Activated naive CD4-positive, alpha-beta T cell treated with anti-CD3 and anti-CD28 coated beads for 36 hours (primary cell): Measurements from ENCODE around the gene ITPRIPL1. TPM values are rescaled to one million over a fixed set of nuclear protein-coding genes. Genes with fewer than 3 reads are reported as not detected.

Source experiments
- CTCF ChIA-PET: fragments of 350-600 bp; sonication (Branson Sonifier 250); formaldehyde crosslinking; loops from one replicate; lab custom pipeline; 2021; ENCODE audit warnings: antibody characterized with exemption; lab: Charles Lee
- DNase-seq: peaks from one replicate; pipeline ENCODE4 v3.0.0-alpha.2; 2020
- H3K27ac Mint-ChIP-seq: one replicate; pipeline ENCODE4 v1.8.0; 2021; ENCODE audit warnings: mild to moderate bottlenecking, mixed read lengths
- H3K27me3 Mint-ChIP-seq: one replicate; pipeline ENCODE4 v1.8.0; 2021; ENCODE audit warnings: low read depth, mixed read lengths
- H3K36me3 Mint-ChIP-seq: one replicate; pipeline ENCODE4 v1.8.0; 2021; ENCODE audit warnings: low read depth, mixed read lengths
- H3K4me1 Mint-ChIP-seq: one replicate; pipeline ENCODE4 v1.8.0; 2021; ENCODE audit warnings: low read depth, mixed read lengths
- H3K4me3 Mint-ChIP-seq: one replicate; pipeline ENCODE4 v1.8.0; 2021; ENCODE audit warnings: mild to moderate bottlenecking, moderate library complexity, mixed read lengths
- H3K9me3 Mint-ChIP-seq: one replicate; pipeline ENCODE4 v1.8.0; 2021; ENCODE audit warnings: mixed read lengths
- intact Hi-C: fragments of 100-400 bp; cut with micrococcal nuclease; formaldehyde crosslinking; loops from one replicate; pipeline ENCODE4 v1.15.1; 2023
- total RNA-seq, 2 experiments: library from RNA; stranded (reverse); gene quantifications; one replicate each; pipeline ENCODE4 v1.2.3, GENCODE V29; 2021

The ITPRIPL1 gene
- total RNA-seq, 2 experiments from 2014 or later = 13.3 to 13.4 TPM

- Mint-ChIP-seq H3K9me3 (no peaks in the 10 kb centered on the region), H3K27ac (peak overlapping the region; percentile 87), H3K4me1 (peaks cover 56% of the 10 kb centered on the region), H3K4me3 (peak overlapping the region; percentile 95), H3K36me3 (peaks cover 37% of the 10 kb centered on the region), H3K27me3 (peaks cover 2% of the 10 kb centered on the region)
- CTCF ChIA-PET = interaction anchor here (0.6 to 1.3 kb wide), 4 partner anchors 9 to 264 kb away, joined by 3 read pairs; no protein-coding TSS in a partner anchor
- intact Hi-C loops = loop anchor here (1.0 to 2.0 kb wide), 2 partner anchors 9 to 183 kb away; partner anchors contain the start of gene NCAPH
- DNase-seq = peak; percentile 75
Observed at GRCh38 chr2:96325884-96326255, 753 bp downstream of the ITPRIPL1 start.

- CTCF ChIA-PET = interaction anchor here (1.0 to 1.1 kb wide), 2 partner anchors 9 to 182 kb away, joined by 3 read pairs; partner anchors contain the start of gene NCAPH
- intact Hi-C loops = no loop called here
- Mint-ChIP-seq H3K27ac (no peak overlapping the region), H3K4me3 (peak overlapping the region; percentile 95), H3K9me3 (no peaks in the 10 kb centered on the region), H3K36me3 (peaks cover 37% of the 10 kb centered on the region), H3K27me3 (peaks cover 2% of the 10 kb centered on the region), H3K4me1 (peaks cover 53% of the 10 kb centered on the region)
- DNase-seq = no peak
Observed at GRCh38 chr2:96326564-96326963, 1.4 kb downstream of the ITPRIPL1 start.

- Mint-ChIP-seq H3K4me3 (peak overlapping the region; percentile 10), H3K27me3 (no peaks in the 10 kb centered on the region), H3K27ac (no peak overlapping the region), H3K36me3 (peaks cover 37% of the 10 kb centered on the region), H3K4me1 (peaks cover 50% of the 10 kb centered on the region), H3K9me3 (no peaks in the 10 kb centered on the region)
- no peak for DNase-seq
- CTCF ChIA-PET = interaction anchor here (1.0 to 1.1 kb wide), 2 partner anchors 8 to 182 kb away, joined by 3 read pairs; partner anchors contain the start of gene NCAPH
- intact Hi-C loops = no loop called here
Observed at GRCh38 chr2:96326990-96327820, 2.1 kb downstream of the ITPRIPL1 start.

- peaks cover 46% of the 10 kb centered on the region for H3K4me1 Mint-ChIP-seq
- no peak overlapping the region for H3K27ac Mint-ChIP-seq
- CTCF ChIA-PET = no interaction called here
- DNase-seq = no peak
- H3K9me3 Mint-ChIP-seq = no peaks in the 10 kb centered on the region
- no peaks in the 10 kb centered on the region for H3K27me3 Mint-ChIP-seq
- no peak overlapping the region for H3K4me3 Mint-ChIP-seq
- peaks cover 39% of the 10 kb centered on the region for H3K36me3 Mint-ChIP-seq
- intact Hi-C loops = no loop called here
Observed at GRCh38 chr2:96329456-96329855, 4.3 kb downstream of the ITPRIPL1 start.

DNA sequence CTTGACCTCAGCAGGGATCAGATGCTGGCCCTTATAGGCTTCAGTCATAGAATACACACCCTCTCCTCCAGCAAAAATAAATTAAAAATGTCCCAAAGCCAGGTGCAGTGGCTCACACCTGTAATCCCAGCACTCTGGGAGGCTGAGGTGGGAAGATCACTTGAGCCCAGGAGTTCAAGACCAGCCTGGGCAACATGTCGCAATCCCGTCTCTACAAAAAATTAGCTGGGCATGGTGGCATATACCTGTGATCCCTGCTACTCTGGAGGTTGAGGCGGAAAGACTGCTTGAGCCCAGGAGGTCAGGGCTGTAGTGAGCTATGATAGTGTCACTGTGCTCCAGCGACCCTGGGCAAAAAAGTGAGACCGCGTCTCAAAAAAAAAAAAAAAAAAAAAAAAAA, 4.8 kb downstream of the ITPRIPL1 start:
- Mint-ChIP-seq H3K4me3 (no peak overlapping the region), H3K9me3 (no peaks in the 10 kb centered on the region), H3K36me3 (peaks cover 39% of the 10 kb centered on the region), H3K27me3 (no peaks in the 10 kb centered on the region), H3K27ac (no peak overlapping the region), H3K4me1 (peaks cover 46% of the 10 kb centered on the region)
- DNase-seq = no peak
- intact Hi-C loops = no loop called here
- CTCF ChIA-PET = no interaction called here

GRCh38 chr2:96330407-96330806, 5.3 kb downstream of the ITPRIPL1 start:
- H3K9me3 Mint-ChIP-seq = no peaks in the 10 kb centered on the region
- peak overlapping the region; percentile 13 for H3K27ac Mint-ChIP-seq
- H3K27me3 Mint-ChIP-seq = no peaks in the 10 kb centered on the region
- peaks cover 38% of the 10 kb centered on the region for H3K36me3 Mint-ChIP-seq
- peaks cover 47% of the 10 kb centered on the region for H3K4me1 Mint-ChIP-seq
- no peak for DNase-seq
- CTCF ChIA-PET = no interaction called here
- intact Hi-C loops = no loop called here
- H3K4me3 Mint-ChIP-seq = no peak overlapping the region

- peaks cover 37% of the 10 kb centered on the region for H3K4me1 Mint-ChIP-seq
- no peak overlapping the region for H3K27ac Mint-ChIP-seq
- CTCF ChIA-PET = interaction anchor here (0.7 to 0.8 kb wide), 4 partner anchors 16 to 95 kb away, joined by 3 to 5 read pairs (median 4); partner anchors contain the start of gene CIAO1
- peak overlapping the region; percentile 87 for H3K4me3 Mint-ChIP-seq
- no peaks in the 10 kb centered on the region for H3K9me3 Mint-ChIP-seq
- H3K27me3 Mint-ChIP-seq = no peaks in the 10 kb centered on the region
- peaks cover 24% of the 10 kb centered on the region for H3K36me3 Mint-ChIP-seq
- DNase-seq = no peak
- intact Hi-C loops = loop anchor here (2.0 kb wide), 2 partner anchors 13 to 67 kb away; partner anchors contain the start of gene CIAO1
Observed at GRCh38 chr2:96333708-96334107, 8.6 kb downstream of the ITPRIPL1 start.

DNA sequence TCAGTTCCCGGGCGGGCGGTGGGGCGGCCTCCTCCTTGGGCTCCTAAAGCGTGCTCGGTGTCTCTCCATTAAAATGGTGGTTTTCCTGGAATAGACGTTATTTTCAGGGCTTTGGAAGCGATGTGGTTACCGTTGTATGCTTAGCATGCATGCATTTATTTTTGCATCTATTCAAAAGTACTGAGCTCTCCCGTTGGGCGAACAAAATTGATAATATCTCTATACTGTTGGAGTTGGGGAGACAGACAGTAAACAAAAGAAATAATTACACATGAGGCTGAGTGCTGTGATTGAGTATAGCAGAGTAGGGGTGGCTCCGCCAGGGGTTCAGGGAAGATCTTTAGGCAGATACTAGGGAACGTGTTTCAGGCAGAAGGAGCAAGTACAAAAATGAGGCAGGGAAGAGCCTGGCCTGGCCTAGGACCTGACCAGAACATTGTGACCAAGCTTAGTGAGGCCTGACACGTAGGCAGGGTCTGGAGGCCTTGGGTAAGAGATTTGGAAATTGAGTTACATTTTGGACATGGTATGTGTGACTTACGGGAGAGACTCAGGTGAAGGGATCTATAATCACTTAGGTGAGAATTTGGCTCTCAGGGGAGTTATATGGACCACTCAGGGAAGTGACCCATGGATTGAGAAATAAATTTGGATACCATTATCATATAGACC, 11.1 kb downstream of the ITPRIPL1 start:
- no peak for DNase-seq
- H3K4me1 Mint-ChIP-seq = peaks cover 51% of the 10 kb centered on the region

DNA sequence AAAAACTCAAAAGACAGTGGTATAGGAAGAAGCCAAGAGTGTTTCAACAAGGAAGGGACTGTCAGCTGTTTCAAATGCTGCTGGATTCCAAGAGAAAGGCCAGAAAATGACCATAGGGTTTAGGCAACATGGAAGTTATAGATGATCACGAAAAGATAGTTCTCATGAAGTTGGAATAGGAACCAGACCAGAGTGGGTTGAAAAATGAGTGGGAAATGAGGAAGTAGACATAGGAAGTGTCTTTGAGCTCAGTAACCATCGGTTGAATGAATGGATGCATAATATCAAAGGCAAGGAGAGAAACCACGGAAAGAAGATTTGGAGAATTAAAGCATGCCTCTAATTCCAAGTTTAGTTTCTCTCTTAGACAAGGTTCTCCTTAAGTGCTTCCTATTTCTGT, 11.8 kb downstream of the ITPRIPL1 start:
- CTCF ChIA-PET = interaction anchor here (1.3 kb wide), 1 partner anchor 32 kb away, joined by 3 read pairs; the partner anchor contains the start of gene SNRNP200
- intact Hi-C loops = loop anchor here (2.0 to 5.0 kb wide), 3 partner anchors 150 to 425 kb away; partner anchors contain the start of genes CNNM4 and DUSP2

More for the DNA sequence above, 11.1 kb downstream of the ITPRIPL1 start:
- Mint-ChIP-seq H3K36me3 (peaks cover 29% of the 10 kb centered on the region), H3K9me3 (no peaks in the 10 kb centered on the region), H3K4me3 (peak overlapping the region; percentile 87), H3K27me3 (no peaks in the 10 kb centered on the region), H3K27ac (peak overlapping the region; percentile 72)
- CTCF ChIA-PET = interaction anchor here (1.4 kb wide), 1 partner anchor 71 kb away, joined by 3 read pairs; no protein-coding TSS in a partner anchor
- intact Hi-C loops = loop anchor here (2.0 to 5.0 kb wide), 3 partner anchors 151 to 426 kb away; partner anchors contain the start of genes CNNM4 and DUSP2

DNA sequence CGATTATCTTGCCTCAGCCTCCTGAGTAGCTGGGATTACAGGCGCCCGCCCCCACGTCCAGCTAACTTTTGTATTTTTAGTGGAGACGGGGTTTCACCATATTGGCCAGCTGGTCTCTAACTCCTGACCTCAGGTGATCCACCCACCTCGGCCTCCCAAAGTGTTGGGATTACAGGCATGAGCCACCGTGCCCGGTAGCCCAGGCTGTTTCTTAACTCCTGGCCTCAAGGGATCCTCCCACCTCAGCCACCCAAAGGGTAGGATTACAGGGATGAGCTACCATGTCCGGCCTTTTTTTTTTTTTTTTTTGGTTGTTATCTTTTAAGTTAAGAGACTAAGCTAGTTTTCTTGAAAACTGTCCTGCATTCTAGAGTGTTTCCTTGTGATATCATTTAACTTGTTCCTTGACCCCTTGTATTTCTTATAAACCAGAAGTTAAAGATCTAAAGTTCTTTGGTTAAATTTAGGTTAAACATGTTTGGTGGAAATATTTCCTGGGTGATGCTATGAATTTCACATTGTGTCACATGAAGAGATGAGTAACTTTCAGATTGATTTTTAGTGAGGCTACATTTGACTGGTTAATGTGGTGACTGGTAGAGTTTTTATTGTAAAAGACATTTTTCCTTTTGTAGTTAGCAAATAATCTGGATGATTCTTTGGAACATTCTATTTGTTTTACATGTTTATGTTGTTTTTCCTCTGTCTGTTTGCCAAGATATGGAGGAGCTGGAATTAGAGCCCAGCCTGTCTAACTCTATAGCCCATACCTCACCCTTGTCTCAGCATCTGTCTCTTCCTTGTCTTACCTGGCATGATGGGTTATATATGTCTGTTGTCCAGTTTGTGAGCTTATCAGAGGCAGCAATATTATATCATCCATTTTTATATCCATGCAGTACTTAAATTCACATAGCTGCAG, 15.6 kb downstream of the ITPRIPL1 start:
- H3K36me3 Mint-ChIP-seq = peaks cover 69% of the 10 kb centered on the region
- no peaks in the 10 kb centered on the region for H3K27me3 Mint-ChIP-seq
- CTCF ChIA-PET = interaction anchor here (0.6 to 0.9 kb wide), 3 partner anchors 67 to 458 kb away, joined by 3 read pairs; no protein-coding TSS in a partner anchor
- H3K4me1 Mint-ChIP-seq = peaks cover 48% of the 10 kb centered on the region
- H3K9me3 Mint-ChIP-seq = no peaks in the 10 kb centered on the region
- peak overlapping the region; percentile 8 for H3K4me3 Mint-ChIP-seq
- H3K27ac Mint-ChIP-seq = peak overlapping the region; percentile 14
- no peak for DNase-seq
- intact Hi-C loops = loop anchor here (1.0 kb wide), 1 partner anchor 35 kb away; the partner anchor contains the start of gene SNRNP200

More for the DNA sequence above, 11.8 kb downstream of the ITPRIPL1 start:
- no peak for DNase-seq
- Mint-ChIP-seq H3K4me1 (peaks cover 57% of the 10 kb centered on the region), H3K4me3 (peak overlapping the region; percentile 87), H3K36me3 (peaks cover 35% of the 10 kb centered on the region), H3K9me3 (no peaks in the 10 kb centered on the region), H3K27ac (no peak overlapping the region), H3K27me3 (no peaks in the 10 kb centered on the region)

DNA sequence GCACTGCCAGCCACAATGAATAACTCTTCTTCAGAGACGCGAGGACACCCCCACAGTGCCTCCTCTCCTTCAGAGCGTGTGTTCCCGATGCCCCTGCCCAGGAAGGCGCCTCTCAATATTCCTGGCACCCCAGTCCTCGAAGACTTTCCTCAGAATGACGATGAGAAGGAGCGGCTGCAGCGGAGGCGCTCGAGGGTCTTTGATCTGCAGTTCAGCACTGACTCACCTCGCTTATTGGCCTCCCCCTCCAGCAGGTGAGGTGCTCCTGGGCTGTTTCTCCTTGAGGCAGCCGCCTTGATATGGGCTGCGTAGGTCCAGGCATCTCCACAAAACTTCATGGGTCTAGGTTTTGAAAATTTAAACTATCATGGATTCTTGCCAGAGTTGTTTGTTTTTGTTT, 16.5 kb downstream of the ITPRIPL1 start:
- H3K27me3 Mint-ChIP-seq = no peaks in the 10 kb centered on the region
- H3K4me3 Mint-ChIP-seq = no peak overlapping the region
- intact Hi-C loops = loop anchor here (1.0 kb wide), 2 partner anchors 36 to 187 kb away; partner anchors contain the start of gene SNRNP200
- H3K36me3 Mint-ChIP-seq = peaks cover 70% of the 10 kb centered on the region
- CTCF ChIA-PET = no interaction called here
- no peaks in the 10 kb centered on the region for H3K9me3 Mint-ChIP-seq
- H3K27ac Mint-ChIP-seq = no peak overlapping the region
- peaks cover 41% of the 10 kb centered on the region for H3K4me1 Mint-ChIP-seq
- DNase-seq = no peak
